Heart left ventricle (tissue), 16 donors: Measurements from ENCODE around the gene NAA25. TPM values are rescaled to one million over a fixed set of nuclear protein-coding genes. Genes with fewer than 3 reads are reported as not detected.
A peak's percentile ranks its signal among the peaks of the same experiment; 100 is the strongest.

Experiments
- ATAC-seq, 4 donors: fragments of 200-7000 bp; cut with Tn5 transposase; one replicate each; pipeline ENCODE4 v1.9.1; 2020 to 2022; ENCODE audit warnings: moderate library complexity in 4 of 4, mild to moderate bottlenecking in 3 of 4, moderate number of reproducible peaks in 1 of 4
- DNase-seq, 5 donors: peaks; one replicate each; pipeline ENCODE4 v3.0.0-alpha.2; 2020
- H3K27ac ChIP-seq, 12 donors: fragments of 200-600 bp; sonication (generic) in 4 of 12; one replicate each; pipeline versions ENCODE4 v1.5.0 to v1.8.0; 2016 to 2022; ENCODE audit warnings: mild to moderate bottlenecking in 2 of 12
- H3K27me3 ChIP-seq, 9 donors: fragments of 200-600 bp; sonication (generic) in 2 of 9; one replicate each; pipeline versions ENCODE4 v1.5.1 to v1.8.0; 2016 to 2022; ENCODE audit warnings: mild to moderate bottlenecking in 3 of 9
- H3K36me3 ChIP-seq, 9 donors: fragments of 200-600 bp; sonication (generic) in 2 of 9; one replicate each; pipeline versions ENCODE4 v1.5.0 to v1.8.0; 2018 to 2022; ENCODE audit warnings: mild to moderate bottlenecking in 2 of 9
- H3K4me1 ChIP-seq, 12 donors: fragments of 200-600 bp; sonication (generic) in 4 of 12; one replicate each; pipeline versions ENCODE4 v1.5.0 to v1.8.0; 2016 to 2022; ENCODE audit warnings: mild to moderate bottlenecking in 3 of 12
- H3K4me3 ChIP-seq, 12 donors: fragments of 200-600 bp; sonication (generic) in 4 of 12; one replicate each; pipeline versions ENCODE4 v1.5.0 to v1.8.0; 2017 to 2022; ENCODE audit warnings: mild to moderate bottlenecking in 9 of 12, moderate library complexity in 4 of 12
- H3K9me3 ChIP-seq, 12 donors: fragments of 200-600 bp; sonication (generic) in 4 of 12; one replicate each; pipeline versions ENCODE4 v1.5.0 to v1.8.0; 2016 to 2022; ENCODE audit warnings: mild to moderate bottlenecking in 1 of 12
- CTCF ChIP-seq, 12 donors: fragments of 200-600 bp; sonication (generic) in 4 of 12; IDR thresholded peaks; one replicate each; pipeline versions ENCODE4 v1.5.0 to v1.8.0; 2018 to 2022; ENCODE audit warnings: antibody characterized with exemption in 12 of 12, mild to moderate bottlenecking in 5 of 12
- POLR2A ChIP-seq, 2 donors: fragments of 450-650 bp; IDR thresholded peaks; one replicate each; pipeline ENCODE4 v1.6.1; 2017; ENCODE audit warnings: antibody characterized with exemption in 2 of 2, mild to moderate bottlenecking in 2 of 2, moderate library complexity in 2 of 2
- WGBS, 4 donors: extraction: QIAGEN DNeasy Blood & Tissue Kit in 2 of 4; methylation state at CpG; one replicate each; pipeline versions ENCODE4 v1.1.5 to v1.1.7; 2013 to 2018; 5-methylcytosine and 5-hydroxymethylcytosine counted together
- intact Hi-C, 10 donors: fragments of 100-400 bp; cut with DNase I; formaldehyde crosslinking; loops; one replicate each; pipeline versions ENCODE4 v1.11.1 to v1.14.2; 2022
- polyA plus RNA-seq, 2 donors: library from polyadenylated mRNA; stranded (reverse); fragments of 200-250 nt; gene quantifications; one replicate each; pipeline ENCODE4 v1.2.3, GENCODE V29; 2013
- total RNA-seq, 9 donors: library from RNA; depleted of rRNA in 2 of 9; stranded (reverse); fragments of >200 nt in 2 of 9; fragmentation: NEBNext Ultra II Directional in 3 of 9; extraction: Animal tissue kit (Norgen Biotek cat#: 25700) in 3 of 9; gene quantifications; one replicate each; pipeline versions ENCODE4 v1.1.0 to v1.2.4, GENCODE V29; 2016 to 2023
- donor health status: ischemic (EF 13 %, LVEDD 7.1; RV severe dilation, severe dysfunction).
- donor health status: healthy with polysubstance abuse.
- donor health status: DM: no; HTN: yes; CAD: no.
- donor health status: DM: no; HTN: no; CAD: no.
- donor health status: ischemic (EF 25% LVEDD 6.9; RV normal size, moderate dysfunction).
- donor health status: ischemic (EF 25% LVEDD 5.7; RV mildly dilated, moderate dysfunction).
- donor health status: healthy.
- donor health status: DM: yes; HTN: yes; CAD: no.
- donor health status: ischemic (EF 35%, LVEDD 5.7; RV mildly dilated, moderate dysfunction).
- donor health status: nonischemic (EF 11% LVEDD 7.7; RV severe dilation, severe dysfunction).
- donor health status: DM: yes; HTN: yes; CAD: no.
- donor health status: PGD.
- donor health status: ischemic (EF 29% LVEDD 5.4; RV normal size, mild dysfunction).
- donor health status: nonischemic (EF 23%, LVEDD 6.1; RV moderate dilation, normal function).

NAA25 gene
- total and polyA plus RNA-seq, 11 donors, result 5.0 to 25.9 (median 14.4) TPM

GRCh38 chr12:112140728-112141127 is 32.1 kb upstream of the NAA25 start:
- no peak for DNase-seq
- H3K4me3 ChIP-seq, result no peak overlapping the region
- ATAC-seq, result no peak
- intact Hi-C loops, result no loop called here
- H3K36me3 ChIP-seq, result peaks cover 0 to 100% (median 100%) of the 10 kb centered on the region in 9 donors
- H3K27ac ChIP-seq, result peak overlapping the region in 1 of 12 donors; percentile 21
- TF ChIP-seq POLR2A (IDR thresholded peaks at IDR 0.05) (no peak), CTCF (IDR thresholded peaks at IDR 0.05) (no peak)
- no peaks in the 10 kb centered on the region for H3K27me3 ChIP-seq
- H3K9me3 ChIP-seq, result no peaks in the 10 kb centered on the region
- 88 to 92% (median 91%) methylated on average over 5 of the region's 5 CpGs for WGBS, 4 donors
- no peaks in the 10 kb centered on the region for H3K4me1 ChIP-seq

GRCh38 chr12:112134731-112135130 is 26.1 kb upstream of the NAA25 start:
- no peak for DNase-seq
- H3K4me3 ChIP-seq, result no peak overlapping the region
- H3K36me3 ChIP-seq, result peaks cover 0 to 82% (median 59%) of the 10 kb centered on the region in 9 donors
- no peaks in the 10 kb centered on the region for H3K27me3 ChIP-seq
- WGBS, 4 donors, result 91 to 96% (median 92%) methylated on average over 3 of the region's 3 CpGs
- peaks cover 0 to 38% (median 26%) of the 10 kb centered on the region in 12 donors for H3K4me1 ChIP-seq
- H3K9me3 ChIP-seq, result no peaks in the 10 kb centered on the region
- ATAC-seq, result no peak
- TF ChIP-seq CTCF (IDR thresholded peaks at IDR 0.05), result no peak
- TF ChIP-seq POLR2A (IDR thresholded peaks at IDR 0.05), result no peak
- intact Hi-C loops, result no loop called here
- H3K27ac ChIP-seq, result no peak overlapping the region

DNA sequence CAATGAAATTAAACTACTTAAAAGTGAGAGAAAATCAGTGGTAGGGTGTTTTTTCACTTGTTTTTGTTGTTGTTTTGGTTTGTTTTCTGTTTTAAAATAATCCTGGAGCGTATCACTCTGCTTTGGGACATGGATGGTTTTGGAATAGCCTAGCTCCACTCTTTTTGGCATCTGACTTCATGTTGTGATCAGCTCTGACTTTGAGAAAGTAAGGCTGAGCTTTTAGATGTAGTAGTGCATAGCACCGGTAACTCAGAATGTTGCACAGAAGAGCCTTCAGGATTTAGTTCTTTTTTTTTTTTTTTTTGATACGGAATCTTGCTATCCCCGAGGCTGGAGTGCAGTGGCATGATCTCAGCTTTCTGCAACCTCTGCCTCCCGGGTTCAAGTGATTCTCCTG is 24.8 kb upstream of the NAA25 start:
- intact Hi-C loops, result no loop called here
- Histone ChIP-seq H3K9me3 (no peaks in the 10 kb centered on the region), H3K4me1 (peaks cover 2 to 51% (median 35%) of the 10 kb centered on the region in 12 donors), H3K4me3 (no peak overlapping the region), H3K27ac (peak overlapping the region in 4 of 12 donors; percentile 9 to 47 (median 30)), H3K36me3 (peaks cover 0 to 69% (median 46%) of the 10 kb centered on the region in 9 donors), H3K27me3 (no peaks in the 10 kb centered on the region)
- TF ChIP-seq POLR2A (IDR thresholded peaks at IDR 0.05) (no peak), CTCF (IDR thresholded peaks at IDR 0.05) (no peak)
- DNase-seq (no peak), ATAC-seq (peak in 3 of 4 donors; percentile 23 to 59 (median 51))
- 88 to 95% (median 91%) methylated on average over 5 of the region's 5 CpGs for WGBS, 4 donors

GRCh38 chr12:112131686-112132085 is 23.1 kb upstream of the NAA25 start:
- peaks cover 0 to 51% (median 28%) of the 10 kb centered on the region in 9 donors for H3K36me3 ChIP-seq
- H3K4me1 ChIP-seq, result peaks cover 3 to 68% (median 49%) of the 10 kb centered on the region in 12 donors
- peak overlapping the region in 1 of 12 donors; percentile 36 for H3K4me3 ChIP-seq
- H3K9me3 ChIP-seq, result no peaks in the 10 kb centered on the region
- DNase-seq (no peak), ATAC-seq (no peak)
- no peaks in the 10 kb centered on the region for H3K27me3 ChIP-seq
- no peak for TF ChIP-seq POLR2A (IDR thresholded peaks at IDR 0.05)
- no peak for TF ChIP-seq CTCF (IDR thresholded peaks at IDR 0.05)
- intact Hi-C loops, result no loop called here
- WGBS, 4 donors, result 72 to 87% (median 78%) methylated on average over 1 of the region's 1 CpG
- H3K27ac ChIP-seq, result peak overlapping the region in 5 of 12 donors; percentile 44 to 95 (median 67)
